Lung microvascular endothelial cell (primary cell): ENCODE measurements around the gene UCKL1. TPM values are rescaled to one million over a fixed set of nuclear protein-coding genes. Genes with fewer than 3 reads are reported as not detected.
"Not testable (repeated sequence)": the region's sequence is repeated elsewhere in the genome, so short reads cannot be mapped to it uniquely, and the experiment has no call there.

Experiments
- DNase-seq, 2 donors: peaks; one replicate each; pipeline versions ENCODE4 v3.0.0 to v3.0.0-alpha.2; 2010; ENCODE audit warnings: low read depth in 2 of 2
- total RNA-seq: library from RNA; depleted of rRNA; stranded (reverse); fragments of >200 nt; gene quantifications from 2 replicates; pipeline ENCODE4 v1.2.1, GENCODE V29; 2014

UCKL1 gene
- total RNA-seq, 1 donor from 2014 or later, result 29.6 TPM

DNA sequence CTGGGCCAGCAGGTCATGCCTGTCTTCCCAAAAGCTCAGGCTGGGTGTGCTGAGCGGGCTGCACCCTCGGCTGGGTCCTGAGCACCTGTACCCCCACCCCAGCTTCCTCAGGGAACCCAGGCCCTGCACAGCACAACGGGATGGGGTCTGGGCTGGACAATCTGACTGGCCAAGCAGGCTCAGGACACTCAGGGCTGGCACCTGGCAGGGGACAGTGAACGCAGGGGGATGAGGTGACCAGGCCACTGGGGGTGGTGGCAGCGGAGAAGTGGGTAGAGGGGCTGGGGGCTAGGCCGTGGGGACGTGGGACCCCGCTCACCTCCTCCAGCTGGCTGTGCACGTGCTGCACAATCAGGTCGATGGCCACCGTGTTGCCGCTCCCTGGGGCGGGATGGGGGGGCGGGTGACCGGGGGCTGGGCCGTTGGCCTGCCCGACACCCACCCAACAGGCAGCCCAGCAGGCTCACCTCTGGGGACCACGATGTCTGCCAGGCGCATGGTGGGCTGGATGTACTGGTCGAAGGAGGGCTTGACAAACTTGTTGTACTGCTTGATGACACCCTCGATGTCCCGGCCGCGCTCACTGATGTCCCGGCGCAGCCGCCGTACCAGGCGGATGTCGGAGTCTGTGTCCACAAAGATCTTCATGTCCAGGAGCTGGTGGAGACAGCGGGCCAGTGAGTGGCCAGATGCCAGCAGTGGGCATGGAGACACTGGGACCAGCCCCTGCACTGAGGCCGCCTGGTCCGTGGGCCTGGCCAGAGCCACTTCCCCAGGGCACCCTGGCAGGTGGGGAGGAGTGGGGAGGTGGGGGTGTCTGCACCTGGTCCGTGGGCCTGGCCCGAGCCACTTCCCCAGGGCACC is 11.9 kb downstream of the UCKL1 start:
- DNase-seq, result no peak

- no peak for DNase-seq
Measured at GRCh38 chr20:63943808-63944077, 12.5 kb downstream of the UCKL1 start.

GRCh38 chr20:63942969-63943807 is 13.0 kb downstream of the UCKL1 start:
- DNase-seq, result no peak

DNA sequence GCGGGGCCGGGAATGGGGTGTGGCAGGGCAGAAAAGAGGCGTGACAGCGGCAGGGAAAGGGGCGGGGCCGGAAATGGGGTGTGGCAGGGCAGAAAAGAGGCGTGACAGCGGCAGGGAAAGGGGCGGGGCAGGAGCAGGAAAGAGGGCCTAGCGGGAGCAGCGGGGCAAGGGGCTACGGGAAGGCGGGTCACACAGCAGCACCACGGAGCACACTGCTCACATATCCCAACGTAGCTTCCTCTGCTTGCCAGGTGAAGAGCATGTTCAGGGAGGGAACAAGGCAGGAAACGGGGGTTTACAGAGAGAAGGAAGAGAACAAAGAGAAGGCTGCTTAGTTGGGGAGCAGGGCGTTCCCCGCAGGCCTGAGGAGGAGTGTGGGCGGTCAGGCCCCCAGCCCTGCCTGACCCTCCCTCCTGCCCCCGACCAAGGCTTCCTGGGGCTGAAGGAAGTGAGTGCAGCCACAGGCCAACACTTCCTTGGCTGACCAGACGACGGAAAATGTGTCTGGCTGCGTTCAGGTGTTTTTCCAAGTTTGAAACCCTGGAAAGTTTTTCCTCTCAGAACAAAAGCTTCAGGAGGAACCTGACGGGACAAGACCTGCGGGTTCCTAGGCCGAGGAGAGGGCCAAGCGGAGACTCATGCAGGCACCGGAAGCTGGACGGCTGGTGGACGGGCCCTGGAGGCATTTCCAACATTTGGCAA is 13.8 kb downstream of the UCKL1 start:
- DNase-seq, result peak; percentile 69 to 77

- DNase-seq, result peak in 1 of 2 donors; percentile 56
Measured at GRCh38 chr20:63941282-63942081, 14.7 kb downstream of the UCKL1 start.

GRCh38 chr20:63940472-63941266 is 15.5 kb downstream of the UCKL1 start:
- DNase-seq, result no peak

- DNase-seq, result no peak
Measured at GRCh38 chr20:63940071-63940471, 16.1 kb downstream of the UCKL1 start.

DNA sequence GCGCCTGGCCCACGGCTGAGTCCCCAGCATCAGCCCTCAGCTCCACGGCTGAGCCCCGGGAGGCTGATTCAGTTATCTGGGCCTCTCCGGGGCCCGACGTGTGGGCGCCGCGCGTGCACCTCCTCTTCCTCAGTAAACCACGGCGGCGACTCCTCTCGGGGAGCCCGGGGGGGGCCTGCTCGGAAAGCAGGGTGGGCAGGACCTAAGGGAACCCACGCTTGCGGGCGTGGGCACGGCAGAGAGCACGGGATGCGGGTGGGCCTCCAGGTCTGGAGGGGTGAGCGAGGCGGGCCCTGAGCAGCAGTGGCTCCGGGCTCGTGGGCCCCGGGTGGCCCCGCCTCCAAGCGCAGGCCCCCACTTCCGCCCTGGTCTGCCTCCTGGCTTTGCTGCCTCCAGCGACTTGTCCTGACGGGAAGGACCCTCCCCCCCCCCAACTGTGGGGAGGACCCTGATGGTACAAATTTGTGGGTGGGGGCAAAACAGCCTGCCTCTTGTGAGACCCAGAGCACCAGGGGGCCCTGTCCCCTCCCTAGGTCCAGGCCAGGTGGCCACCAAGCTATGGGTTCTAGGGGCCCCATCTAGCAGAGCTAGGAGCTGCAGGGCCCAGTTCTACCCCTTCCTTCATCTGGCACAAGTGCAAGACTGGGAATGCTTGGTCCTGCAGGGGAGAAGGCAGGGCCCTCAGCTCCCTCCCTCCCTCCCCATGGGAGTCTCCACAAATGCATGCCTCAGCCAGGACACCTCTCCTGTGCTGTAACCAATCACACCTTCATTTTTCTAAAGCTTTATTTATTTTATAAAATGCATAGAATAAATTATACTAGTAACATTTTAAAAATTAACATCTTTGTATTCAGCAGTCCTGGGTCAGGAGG is 16.9 kb downstream of the UCKL1 start:
- no peak for DNase-seq

DNA sequence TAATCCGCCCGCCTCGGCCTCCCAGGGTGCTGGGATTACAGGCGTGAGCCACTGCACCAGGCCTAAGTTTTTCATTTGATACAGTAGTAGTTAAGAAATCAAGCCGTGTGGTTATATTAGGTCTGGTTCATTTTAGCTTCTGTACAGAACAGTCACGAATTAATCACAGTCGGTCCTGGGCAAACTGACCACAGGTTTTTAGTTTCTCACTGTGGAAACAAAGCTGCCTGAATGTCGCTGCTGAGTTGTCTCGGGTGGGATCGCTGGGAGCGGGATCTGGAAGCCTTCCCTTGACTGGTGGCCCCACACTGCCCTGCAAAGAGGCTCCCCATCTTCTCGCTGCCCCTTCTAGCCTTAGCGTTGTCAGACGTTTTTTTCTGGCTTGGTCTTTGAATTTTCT is 18.6 kb downstream of the UCKL1 start:
- no peak for DNase-seq

- DNase-seq, result no peak
Measured at GRCh38 chr20:63935447-63935846, 20.8 kb downstream of the UCKL1 start.

DNA sequence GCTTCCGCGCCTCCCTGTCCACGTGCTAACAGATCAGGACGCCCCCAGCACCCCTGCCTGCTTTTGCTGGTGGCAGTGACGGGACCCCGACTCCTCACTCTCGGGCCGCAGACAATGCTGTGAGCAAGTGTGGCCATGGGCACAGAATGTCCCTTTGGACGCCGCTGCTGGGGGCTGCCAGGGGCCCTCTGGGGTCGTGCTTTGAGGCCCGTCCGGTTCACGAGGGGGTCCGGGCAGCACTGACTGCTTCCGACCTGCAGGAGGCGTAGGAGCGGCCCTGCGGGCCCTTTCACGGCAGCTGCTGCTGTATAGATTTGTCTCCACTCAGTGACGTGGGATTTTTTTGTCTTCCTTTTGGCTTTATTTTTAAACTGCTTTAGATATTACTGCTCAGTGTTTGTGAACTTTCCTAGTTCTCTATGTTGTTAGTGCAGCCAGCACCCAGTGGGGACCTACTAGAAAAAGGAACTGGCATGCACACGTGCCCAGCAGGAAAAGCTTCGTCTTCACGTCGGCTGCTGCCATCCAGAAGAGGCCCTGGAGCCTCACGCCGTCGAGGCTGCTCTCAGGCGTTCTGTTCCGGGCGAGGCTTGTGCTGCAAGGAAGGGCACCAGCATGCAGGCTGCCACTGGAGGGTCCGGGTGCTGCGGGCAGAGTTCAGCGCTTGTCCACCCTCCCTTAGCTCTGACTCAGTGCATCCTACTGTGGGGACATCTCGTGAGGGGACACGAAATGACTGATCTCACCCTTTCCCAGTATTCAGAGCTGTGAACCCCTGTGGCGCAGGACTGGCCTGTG is 21.7 kb downstream of the UCKL1 start:
- peak in 1 of 2 donors; percentile 38 for DNase-seq

DNA sequence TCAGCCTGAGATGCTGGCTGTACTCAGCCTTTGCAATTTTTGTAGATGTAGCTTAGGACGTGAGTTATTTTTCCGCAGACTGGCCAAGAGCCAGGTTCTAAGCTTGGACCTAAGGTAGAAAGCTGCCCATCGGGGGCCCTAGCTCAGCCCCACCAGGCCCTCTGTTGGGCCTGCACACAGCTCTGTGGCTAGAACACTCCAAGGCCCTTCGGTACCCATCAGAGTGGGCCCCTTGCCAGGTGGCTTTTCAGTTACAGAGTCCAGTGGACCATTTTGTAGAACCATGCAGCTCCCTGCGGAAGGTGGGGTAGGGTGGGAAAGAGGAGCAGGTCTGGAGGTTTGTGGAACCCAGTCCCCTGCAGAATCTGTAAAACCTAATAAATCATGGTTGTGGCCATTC is 22.6 kb downstream of the UCKL1 start:
- no peak for DNase-seq

- no peak for DNase-seq
Measured at GRCh38 chr20:63932606-63933160, 23.5 kb downstream of the UCKL1 start.

GRCh38 chr20:63931735-63932134 is 24.5 kb downstream of the UCKL1 start:
- no peak for DNase-seq

- DNase-seq, result no peak
Measured at GRCh38 chr20:63930971-63931553, 25.2 kb downstream of the UCKL1 start.

DNA sequence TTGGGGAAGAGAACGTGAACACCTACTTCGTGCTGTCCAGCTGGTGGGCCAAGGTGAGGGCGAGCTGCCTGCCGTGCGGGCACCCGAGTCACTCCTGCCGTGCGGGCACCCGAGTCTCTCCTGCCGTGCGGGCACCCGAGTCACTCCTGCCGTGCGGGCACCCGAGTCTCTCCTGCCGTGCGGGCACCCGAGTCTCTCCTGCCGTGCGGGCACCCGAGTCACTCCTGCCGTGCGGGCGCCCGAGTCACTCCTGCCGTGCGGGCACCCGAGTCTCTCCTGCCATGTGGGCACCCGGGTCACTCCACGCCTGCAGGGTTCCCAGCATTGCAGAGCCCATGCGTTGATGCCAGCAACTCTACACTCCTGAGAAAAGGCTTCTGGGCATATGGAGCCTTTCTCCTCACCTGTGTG is 26.7 kb downstream of the UCKL1 start:
- not testable (repeated sequence) for DNase-seq

GRCh38 chr20:63929071-63929470 is 27.1 kb downstream of the UCKL1 start:
- no peak for DNase-seq

- no peak for DNase-seq
Measured at GRCh38 chr20:63926298-63926697, 29.9 kb downstream of the UCKL1 start.
